Central memory CD8-positive, alpha-beta T cell (primary cell): Measurements from ENCODE around the gene PRSS33.
A peak's percentile ranks its signal among the peaks of the same experiment; 100 is the strongest.

ENCODE experiments used
- ATAC-seq: fragments of 150-1000 bp; cut with Tn5 transposase; replicated peaks from 2 replicates; pipeline ENCODE4 v1.10.0; 2022; ENCODE audit warnings: mild to moderate bottlenecking, moderate FRiP score, moderate number of reproducible peaks; ENCODE audit not compliant: poor library complexity, severe bottlenecking; ENCODE audit errors: extremely low read depth
- DNase-seq, 2 donors: peaks; one replicate each; pipeline ENCODE4 v3.0.0; 2021; ENCODE audit warnings: low spot score in 2 of 2
- H3K27ac Mint-ChIP-seq: one replicate; pipeline ENCODE4 v1.8.0; 2022; ENCODE audit warnings: low read depth, mild to moderate bottlenecking, moderate library complexity, mixed read lengths
- H3K27me3 Mint-ChIP-seq: one replicate; pipeline ENCODE4 v1.8.0; 2022; ENCODE audit warnings: mixed read lengths
- H3K36me3 Mint-ChIP-seq: one replicate; pipeline ENCODE4 v1.8.0; 2022; ENCODE audit warnings: mild to moderate bottlenecking, moderate library complexity, mixed read lengths; ENCODE audit not compliant: insufficient read depth
- H3K4me1 Mint-ChIP-seq: one replicate; pipeline ENCODE4 v1.8.0; 2022; ENCODE audit warnings: mixed read lengths
- H3K4me3 Mint-ChIP-seq: one replicate; pipeline ENCODE4 v1.8.0; 2022; ENCODE audit warnings: mild to moderate bottlenecking, moderate library complexity, mixed read lengths
- H3K9me3 Mint-ChIP-seq: one replicate; pipeline ENCODE4 v1.8.0; 2022; ENCODE audit warnings: mixed read lengths

Gene PRSS33

GRCh38 chr16:2827374-2827791, 40.0 kb upstream of the PRSS33 start:
- Mint-ChIP-seq H3K4me3 (no peak overlapping the region), H3K36me3 (no peaks in the 10 kb centered on the region), H3K27me3 (peaks cover 11% of the 10 kb centered on the region), H3K27ac (no peak overlapping the region), H3K4me1 (no peaks in the 10 kb centered on the region), H3K9me3 (no peaks in the 10 kb centered on the region)
- ATAC-seq: no peak
- DNase-seq: no peak

- Mint-ChIP-seq H3K27me3 (peaks cover 11% of the 10 kb centered on the region), H3K4me1 (no peaks in the 10 kb centered on the region), H3K9me3 (no peaks in the 10 kb centered on the region), H3K36me3 (no peaks in the 10 kb centered on the region), H3K4me3 (no peak overlapping the region), H3K27ac (no peak overlapping the region)
- DNase-seq (no peak), ATAC-seq (no peak)
Measured at GRCh38 chr16:2826591-2827373, 39.4 kb upstream of the PRSS33 start.

GRCh38 chr16:2825906-2826305, 38.5 kb upstream of the PRSS33 start:
- DNase-seq (no peak), ATAC-seq (no peak)
- H3K4me3 Mint-ChIP-seq: no peak overlapping the region
- H3K36me3 Mint-ChIP-seq: no peaks in the 10 kb centered on the region
- H3K9me3 Mint-ChIP-seq: no peaks in the 10 kb centered on the region
- H3K27ac Mint-ChIP-seq: no peak overlapping the region
- peaks cover 6% of the 10 kb centered on the region for H3K27me3 Mint-ChIP-seq
- H3K4me1 Mint-ChIP-seq: no peaks in the 10 kb centered on the region

GRCh38 chr16:2825049-2825742, 37.8 kb upstream of the PRSS33 start:
- H3K4me3 Mint-ChIP-seq: no peak overlapping the region
- H3K9me3 Mint-ChIP-seq: no peaks in the 10 kb centered on the region
- H3K27ac Mint-ChIP-seq: no peak overlapping the region
- ATAC-seq (no peak), DNase-seq (no peak)
- no peaks in the 10 kb centered on the region for H3K36me3 Mint-ChIP-seq
- no peaks in the 10 kb centered on the region for H3K27me3 Mint-ChIP-seq
- H3K4me1 Mint-ChIP-seq: no peaks in the 10 kb centered on the region

DNA sequence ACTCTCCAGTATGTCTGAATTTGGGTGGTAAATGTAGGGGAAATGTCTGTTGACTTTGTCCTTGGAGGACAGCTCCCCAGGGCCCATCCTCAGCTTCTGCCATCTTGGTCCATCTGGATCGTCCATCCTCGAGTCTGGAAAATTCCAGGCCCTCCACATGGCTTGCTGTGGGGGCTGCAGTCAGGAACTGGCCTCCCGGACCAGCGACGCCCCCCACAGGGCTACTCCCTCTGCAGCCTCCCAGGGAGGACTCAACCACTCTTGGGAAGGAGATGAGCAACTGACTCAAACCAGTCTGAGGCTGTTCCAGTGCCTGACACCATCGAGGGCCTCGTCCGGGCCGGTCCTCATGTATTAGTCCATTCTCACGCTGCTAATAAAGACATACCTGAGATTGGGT, 37.3 kb upstream of the PRSS33 start:
- no peak for DNase-seq
- H3K9me3 Mint-ChIP-seq: no peaks in the 10 kb centered on the region
- no peaks in the 10 kb centered on the region for H3K4me1 Mint-ChIP-seq
- H3K4me3 Mint-ChIP-seq: no peak overlapping the region
- no peak for ATAC-seq
- no peaks in the 10 kb centered on the region for H3K27me3 Mint-ChIP-seq
- H3K36me3 Mint-ChIP-seq: no peaks in the 10 kb centered on the region
- no peak overlapping the region for H3K27ac Mint-ChIP-seq

DNA sequence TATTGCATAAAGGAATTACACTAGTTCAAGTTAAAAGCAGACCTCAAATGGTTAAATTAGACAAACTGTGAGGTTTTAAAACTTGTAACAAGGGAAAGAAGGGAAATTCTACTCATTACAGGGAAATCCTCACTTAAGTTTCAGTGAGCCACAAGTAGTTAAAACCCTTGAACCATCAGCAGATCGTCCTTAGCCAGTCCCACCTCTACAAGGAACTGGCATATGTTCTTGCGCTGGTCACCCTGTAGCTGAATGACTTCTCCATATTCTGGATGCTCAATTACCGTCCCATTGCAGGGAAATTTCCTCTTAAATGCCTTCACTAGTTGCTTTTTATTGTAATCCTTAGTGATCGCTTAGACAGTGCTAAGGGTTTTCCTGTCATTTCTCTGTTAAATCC, 35.1 kb upstream of the PRSS33 start:
- Mint-ChIP-seq H3K27ac (no peak overlapping the region), H3K9me3 (no peaks in the 10 kb centered on the region), H3K4me1 (no peaks in the 10 kb centered on the region), H3K4me3 (no peak overlapping the region), H3K36me3 (no peaks in the 10 kb centered on the region), H3K27me3 (no peaks in the 10 kb centered on the region)
- ATAC-seq: no peak
- DNase-seq: no peak

DNA sequence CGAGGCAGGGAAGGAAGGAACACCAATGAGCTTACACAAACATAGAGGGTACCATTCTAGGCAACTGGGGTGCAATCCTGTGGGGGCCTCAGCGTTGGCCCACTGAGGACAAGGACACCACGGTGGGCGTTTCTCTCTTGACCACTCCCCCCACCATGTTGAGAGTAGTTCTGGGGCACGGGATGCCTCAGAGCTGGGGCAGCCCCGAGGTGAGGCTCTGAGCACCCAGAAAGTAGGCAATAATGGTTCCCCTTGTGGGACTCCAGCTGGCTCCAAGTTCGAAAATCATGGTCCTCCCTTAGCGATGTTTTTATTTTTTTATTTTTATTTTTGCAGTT, 34.8 kb upstream of the PRSS33 start:
- DNase-seq (no peak), ATAC-seq (no peak)
- no peaks in the 10 kb centered on the region for H3K27me3 Mint-ChIP-seq
- no peaks in the 10 kb centered on the region for H3K4me1 Mint-ChIP-seq
- no peak overlapping the region for H3K4me3 Mint-ChIP-seq
- H3K9me3 Mint-ChIP-seq: no peaks in the 10 kb centered on the region
- no peaks in the 10 kb centered on the region for H3K36me3 Mint-ChIP-seq
- H3K27ac Mint-ChIP-seq: no peak overlapping the region

DNA sequence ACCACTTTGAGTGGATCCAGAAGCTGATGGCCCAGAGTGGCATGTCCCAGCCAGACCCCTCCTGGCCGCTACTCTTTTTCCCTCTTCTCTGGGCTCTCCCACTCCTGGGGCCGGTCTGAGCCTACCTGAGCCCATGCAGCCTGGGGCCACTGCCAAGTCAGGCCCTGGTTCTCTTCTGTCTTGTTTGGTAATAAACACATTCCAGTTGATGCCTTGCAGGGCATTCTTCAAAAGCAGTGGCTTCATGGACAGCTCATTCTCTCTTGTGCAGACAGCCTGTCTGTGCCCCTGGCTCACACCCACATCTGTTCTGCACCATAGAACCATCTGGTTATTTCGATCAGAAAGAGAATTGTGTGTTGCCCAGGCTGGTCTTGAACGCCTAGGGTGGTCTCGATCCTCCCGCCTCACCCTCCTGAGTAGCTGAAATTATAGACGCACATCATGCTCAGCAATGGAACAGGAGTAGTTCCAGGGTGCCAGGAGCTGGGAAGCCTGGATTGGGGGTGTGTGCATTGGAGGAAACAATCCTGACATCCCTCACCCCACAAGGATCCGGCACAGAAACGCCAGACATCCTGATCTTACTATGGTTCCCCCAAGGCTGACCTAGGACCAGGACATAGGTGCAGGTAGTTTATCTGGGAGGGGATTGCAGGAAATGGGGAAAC, 34.3 kb upstream of the PRSS33 start:
- Mint-ChIP-seq H3K4me3 (no peak overlapping the region), H3K27me3 (no peaks in the 10 kb centered on the region), H3K36me3 (no peaks in the 10 kb centered on the region), H3K27ac (no peak overlapping the region), H3K4me1 (no peaks in the 10 kb centered on the region), H3K9me3 (no peaks in the 10 kb centered on the region)
- ATAC-seq (no peak), DNase-seq (no peak)

DNA sequence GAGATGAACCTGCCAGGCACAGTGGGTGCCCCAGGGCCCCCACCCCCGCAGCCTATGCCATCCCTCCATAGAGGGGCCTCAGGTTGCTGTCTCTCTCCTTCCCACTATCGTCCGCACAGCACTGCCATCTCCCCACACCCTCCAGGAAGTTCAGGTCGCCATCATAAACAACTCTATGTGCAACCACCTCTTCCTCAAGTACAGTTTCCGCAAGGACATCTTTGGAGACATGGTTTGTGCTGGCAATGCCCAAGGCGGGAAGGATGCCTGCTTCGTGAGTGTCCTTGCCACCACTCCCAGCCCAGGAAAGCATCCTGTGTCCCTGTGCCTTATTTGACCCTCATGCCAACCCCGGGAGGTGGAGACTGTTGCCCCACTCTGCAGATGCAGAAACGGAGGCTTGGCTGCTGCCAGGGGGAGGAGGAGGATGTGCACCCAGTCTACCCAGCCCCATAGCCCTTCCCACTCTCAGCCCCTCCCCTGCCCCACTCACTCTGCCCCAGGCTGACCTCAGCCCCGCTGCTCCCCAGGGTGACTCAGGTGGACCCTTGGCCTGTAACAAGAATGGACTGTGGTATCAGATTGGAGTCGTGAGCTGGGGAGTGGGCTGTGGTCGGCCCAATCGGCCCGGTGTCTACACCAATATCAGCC, 33.6 kb upstream of the PRSS33 start:
- no peak for DNase-seq
- no peak for ATAC-seq
- Mint-ChIP-seq H3K9me3 (no peaks in the 10 kb centered on the region), H3K27ac (no peak overlapping the region), H3K4me1 (no peaks in the 10 kb centered on the region), H3K36me3 (no peaks in the 10 kb centered on the region), H3K27me3 (no peaks in the 10 kb centered on the region), H3K4me3 (no peak overlapping the region)

GRCh38 chr16:2819939-2820835, 32.8 kb upstream of the PRSS33 start:
- ATAC-seq: no peak
- H3K27ac Mint-ChIP-seq: peak overlapping the region; percentile 87
- H3K4me1 Mint-ChIP-seq: no peaks in the 10 kb centered on the region
- no peak for DNase-seq
- H3K9me3 Mint-ChIP-seq: no peaks in the 10 kb centered on the region
- no peak overlapping the region for H3K4me3 Mint-ChIP-seq
- no peaks in the 10 kb centered on the region for H3K27me3 Mint-ChIP-seq
- no peaks in the 10 kb centered on the region for H3K36me3 Mint-ChIP-seq

DNA sequence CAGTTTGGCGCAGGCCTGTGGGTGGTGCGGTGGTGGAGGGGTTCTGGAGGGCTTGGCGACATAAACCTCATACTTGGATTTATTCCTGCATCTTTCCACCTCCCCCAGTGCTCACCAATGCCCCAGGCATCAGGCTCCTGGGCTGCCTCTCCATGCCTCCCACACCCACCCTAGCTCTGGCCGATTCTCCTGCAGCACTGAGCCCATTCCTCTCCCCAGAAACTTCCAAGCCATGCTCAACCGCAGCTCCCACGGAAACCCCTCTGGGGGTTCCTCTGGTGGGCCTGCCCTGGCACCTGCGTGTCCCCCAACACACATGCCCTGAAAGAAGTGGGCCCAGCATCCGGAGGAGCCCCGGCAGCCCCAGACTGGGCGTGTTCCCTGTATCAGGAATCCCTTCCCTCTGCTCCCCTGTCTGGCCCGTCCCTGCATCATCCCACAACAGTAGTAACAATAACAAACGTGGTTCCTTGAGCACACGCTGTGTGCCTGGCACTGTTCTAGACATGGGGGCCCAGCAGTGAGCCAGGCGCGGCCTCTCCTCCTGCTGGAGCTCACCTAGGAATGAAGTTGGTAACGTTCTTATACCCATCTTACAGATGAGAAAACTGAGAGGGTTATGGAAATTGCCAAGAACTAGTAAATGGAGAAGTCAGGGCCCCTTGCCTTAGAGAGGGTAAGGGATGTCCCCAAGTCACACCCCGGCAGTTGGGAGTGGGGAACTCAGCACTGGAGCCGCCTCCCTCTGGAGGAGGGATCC, 32.0 kb upstream of the PRSS33 start:
- Mint-ChIP-seq H3K4me1 (no peaks in the 10 kb centered on the region), H3K27me3 (no peaks in the 10 kb centered on the region), H3K9me3 (no peaks in the 10 kb centered on the region), H3K27ac (peak overlapping the region; percentile 87), H3K36me3 (no peaks in the 10 kb centered on the region), H3K4me3 (peak overlapping the region; percentile 4)
- ATAC-seq: no peak
- no peak for DNase-seq
